PC-9 (cell line): ENCODE measurements around the gene SBF2.
"Not testable (repeated sequence)": the region's sequence is repeated elsewhere in the genome, so short reads cannot be mapped to it uniquely, and the experiment has no call there.

Experiments
- CTCF ChIP-seq: fragments of 200-600 bp; sonication (generic); conservative IDR thresholded peaks from 2 replicates; pipeline ENCODE4 v1.6.1; 2017; ENCODE audit warnings: mixed run types, antibody characterized with exemption, mild to moderate bottlenecking, moderate library complexity
- EZH2 ChIP-seq: fragments of 200-600 bp; sonication (generic); IDR thresholded peaks from 2 replicates; pipeline ENCODE4 v1.8.0; 2017; ENCODE audit warnings: antibody characterized with exemption, low read depth

GRCh38 chr11:10087923-10088225 lies 206.1 kb downstream of the SBF2 start:
- not testable (repeated sequence) for TF ChIP-seq CTCF, EZH2
